Transverse colon (tissue), 4 donors: ENCODE data around the gene MYBL2.

Experiments used
- CTCF ChIP-seq, 5 experiments: fragments of 200-600 bp in 3 of 5; fragments of 450-650 bp in 2 of 5; sonication (generic) in 3 of 5; IDR thresholded peaks; 1 replicate in 2 of 5; 2 replicates in 3 of 5; pipeline ENCODE4 v1.5.1; 2016 to 2017; ENCODE audit warnings: antibody characterized with exemption in 5 of 5, inconsistent platforms in 3 of 5, mild to moderate bottlenecking in 2 of 5, moderate library complexity in 1 of 5
- EP300 ChIP-seq: sonication (generic); formaldehyde crosslinking; IDR thresholded peaks from one replicate; pipeline ENCODE4 v1.6.1; 2017; ENCODE audit warnings: antibody characterized with exemption, low read depth
- POLR2A ChIP-seq: fragments of 450-650 bp; IDR thresholded peaks from one replicate; pipeline ENCODE4 v1.6.1; 2016; ENCODE audit warnings: antibody characterized with exemption, mild to moderate bottlenecking, moderate library complexity
- POLR2AphosphoS5 ChIP-seq, 3 donors: sonication (generic); formaldehyde crosslinking; IDR thresholded peaks; one replicate each; pipeline ENCODE4 v1.6.1; 2016; ENCODE audit warnings: antibody characterized with exemption in 3 of 3

- TF ChIP-seq POLR2A (no peak), CTCF (IDR thresholded peaks at IDR 0.05) (no peak), EP300 (no peak), POLR2AphosphoS5 (IDR thresholded peaks at IDR 0.05) (no peak)
Measured at GRCh38 chr20:43744151-43744611, 77.3 kb downstream of the MYBL2 start.
